Frontal cortex (tissue), 4 donors: ENCODE measurements around the gene HCFC2. TPM values are rescaled to one million over a fixed set of nuclear protein-coding genes. Genes with fewer than 3 reads are reported as not detected.
"Not testable (repeated sequence)": the region's sequence is repeated elsewhere in the genome, so short reads cannot be mapped to it uniquely, and the experiment has no call there.

Experiments used
- DNase-seq, 2 donors: peaks; one replicate each; pipeline ENCODE4 v3.0.0; 2012; ENCODE audit warnings: low spot score in 2 of 2
- FAIRE-seq: peaks from 2 replicates; lab custom pipeline; 2012; peaks lifted over from hg19 to GRCh38; lab: Jason Lieb, UNC
- total RNA-seq: library from RNA; depleted of rRNA; stranded (reverse); fragments of >200 nt; gene quantifications from one replicate; pipeline ENCODE4 v1.2.3, GENCODE V29; 2014
- donor health status: control.
- donor health status: control.
- donor health status: control.

The HCFC2 gene
- total RNA-seq, 1 donor from 2014 or later = 62.4 TPM

DNA sequence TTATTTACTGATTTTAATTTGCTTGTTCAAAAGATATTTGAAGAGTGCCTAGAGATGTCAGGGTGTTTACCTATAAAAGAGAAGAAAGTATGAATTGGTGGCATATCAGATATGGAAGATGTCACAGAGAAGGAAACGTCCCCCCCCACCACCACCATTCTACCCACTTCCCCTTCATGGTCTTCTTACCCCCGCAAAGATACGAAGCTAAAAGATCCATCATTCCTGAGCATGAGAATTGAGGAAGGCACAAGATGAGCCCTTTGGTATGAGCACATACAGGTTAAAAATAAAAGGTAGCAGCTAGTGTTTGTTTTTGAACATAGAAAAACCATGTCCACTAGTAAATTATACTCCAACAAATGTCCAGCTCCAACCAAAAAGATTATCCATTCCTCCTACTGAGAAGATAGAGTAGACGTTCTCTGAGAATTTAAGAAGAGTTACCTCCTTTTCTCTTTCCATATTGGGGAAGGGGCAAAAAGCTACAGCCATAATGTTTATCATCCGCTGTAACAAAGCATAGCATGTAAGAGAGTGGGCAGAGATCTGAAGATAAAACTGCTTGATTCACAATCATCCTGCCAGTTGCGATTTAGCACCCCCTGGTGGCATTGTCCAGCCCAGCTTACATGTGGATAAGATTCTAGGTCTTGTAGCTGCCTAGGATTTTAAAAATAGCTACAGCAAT, 44.6 kb downstream of the HCFC2 start:
- DNase-seq = peak; percentile 27 to 28
- FAIRE-seq = peak; percentile 40

- no peak for DNase-seq
- no peak for FAIRE-seq
Measured at GRCh38 chr12:104109446-104110271, 45.3 kb downstream of the HCFC2 start.

GRCh38 chr12:104114834-104115586, 50.7 kb downstream of the HCFC2 start:
- not testable (repeated sequence) for FAIRE-seq, DNase-seq

DNA sequence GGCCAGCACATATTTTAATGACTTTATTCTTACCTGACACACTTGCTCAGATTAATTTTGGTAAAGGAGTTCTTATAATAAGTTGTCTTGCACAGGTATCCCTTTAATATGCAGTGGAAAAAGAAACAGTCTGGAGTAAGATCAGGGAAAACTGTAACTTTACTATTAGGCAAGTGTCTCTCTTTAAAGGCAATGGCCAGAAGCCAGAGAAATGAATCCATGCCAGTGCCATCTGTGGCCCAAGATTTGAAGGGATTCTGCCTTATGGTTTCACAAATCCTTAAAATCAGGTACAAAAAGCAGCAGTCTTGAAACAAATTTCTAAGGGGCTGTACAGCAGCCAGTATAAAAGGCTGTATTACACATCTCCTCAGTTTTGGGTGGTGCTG, 51.2 kb downstream of the HCFC2 start:
- DNase-seq (no peak), FAIRE-seq (no peak)

DNA sequence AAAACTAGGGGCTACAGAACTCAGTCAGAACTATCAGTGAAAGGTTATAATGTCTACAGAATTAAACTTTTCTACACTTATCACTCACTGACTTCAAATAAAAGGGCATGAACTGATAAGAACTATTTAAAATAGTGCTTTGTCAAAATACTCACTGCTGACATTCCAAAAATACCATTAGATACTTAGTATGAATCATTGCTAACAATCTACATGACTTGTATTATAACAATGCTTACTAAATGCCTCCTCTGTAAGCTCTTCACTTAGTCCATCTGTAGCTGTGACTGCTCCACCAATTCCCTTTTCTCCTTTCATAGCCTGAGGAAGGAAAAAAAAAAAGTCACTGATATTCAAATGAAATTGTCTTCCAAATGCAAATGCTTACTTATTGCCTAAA, 56.7 kb downstream of the HCFC2 start:
- FAIRE-seq = no peak

GRCh38 chr12:104122298-104122697, 58.0 kb downstream of the HCFC2 start:
- DNase-seq = no peak
- FAIRE-seq = no peak

More for the DNA sequence above, 56.7 kb downstream of the HCFC2 start:
- no peak for DNase-seq

- FAIRE-seq (no peak), DNase-seq (no peak)
Measured at GRCh38 chr12:104126548-104126947, 62.2 kb downstream of the HCFC2 start.

DNA sequence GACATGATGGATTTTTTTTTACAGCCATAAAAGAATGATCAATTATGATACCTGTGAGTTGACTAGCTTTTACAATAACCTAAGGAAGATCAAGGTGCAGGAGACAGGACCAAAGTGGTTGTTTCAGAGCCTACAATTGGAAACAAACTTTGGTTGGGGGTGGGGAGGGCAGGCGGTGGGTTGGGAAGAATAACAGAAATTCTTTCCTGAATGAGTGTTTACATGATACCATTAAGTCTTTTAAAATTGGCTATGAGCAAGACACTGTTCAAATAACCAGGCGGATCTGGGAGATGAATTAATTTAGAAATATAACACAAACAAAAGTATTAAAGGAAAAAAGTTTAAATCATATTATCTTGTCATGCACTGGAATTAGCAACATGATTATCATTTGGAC, 66.4 kb downstream of the HCFC2 start:
- no peak for FAIRE-seq
- no peak for DNase-seq

GRCh38 chr12:104131609-104132008, 67.3 kb downstream of the HCFC2 start:
- DNase-seq (no peak), FAIRE-seq (no peak)

GRCh38 chr12:104132351-104132956, 68.1 kb downstream of the HCFC2 start:
- FAIRE-seq = no peak
- no peak for DNase-seq

DNA sequence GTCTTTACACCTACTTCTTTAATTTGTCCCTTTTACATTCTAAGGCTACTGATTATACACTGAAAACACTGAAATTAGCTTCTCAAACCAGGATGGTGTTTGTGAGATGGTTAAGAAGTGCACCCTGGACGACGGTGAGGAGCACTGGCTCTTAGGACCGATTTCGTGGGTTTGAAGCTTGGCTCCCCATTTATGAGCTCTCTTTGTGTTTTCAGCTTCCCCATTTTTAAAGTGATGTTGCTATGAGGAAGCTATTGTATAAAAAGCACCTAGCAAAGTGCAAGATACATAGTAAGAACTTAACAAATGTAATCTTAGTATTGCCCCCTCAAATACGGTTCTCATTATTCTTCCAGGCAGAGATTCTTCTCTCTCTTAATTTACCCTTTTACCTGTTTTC, 69.0 kb downstream of the HCFC2 start:
- no peak for FAIRE-seq
- DNase-seq = no peak

GRCh38 chr12:104133866-104134265, 69.5 kb downstream of the HCFC2 start:
- FAIRE-seq = no peak
- no peak for DNase-seq

DNA sequence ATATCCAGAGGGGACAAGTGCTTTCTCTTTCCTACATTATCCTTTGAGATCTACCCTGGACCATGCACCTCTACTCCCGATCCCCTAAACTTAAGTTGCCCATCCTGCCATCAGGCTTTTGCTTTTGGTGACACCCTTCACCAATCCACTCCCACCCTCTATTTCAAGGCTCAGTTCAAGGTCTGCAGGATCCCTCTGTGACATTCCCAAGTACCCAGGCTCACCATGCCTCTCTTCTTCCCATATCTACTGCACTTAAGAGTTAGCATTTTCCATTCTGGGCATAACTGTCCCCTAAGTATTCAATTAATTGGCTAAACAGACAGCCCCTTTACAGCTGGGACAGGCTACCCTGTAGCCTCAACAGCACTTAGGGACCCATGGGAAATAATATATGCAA, 70.6 kb downstream of the HCFC2 start:
- no peak for DNase-seq
- no peak for FAIRE-seq

DNA sequence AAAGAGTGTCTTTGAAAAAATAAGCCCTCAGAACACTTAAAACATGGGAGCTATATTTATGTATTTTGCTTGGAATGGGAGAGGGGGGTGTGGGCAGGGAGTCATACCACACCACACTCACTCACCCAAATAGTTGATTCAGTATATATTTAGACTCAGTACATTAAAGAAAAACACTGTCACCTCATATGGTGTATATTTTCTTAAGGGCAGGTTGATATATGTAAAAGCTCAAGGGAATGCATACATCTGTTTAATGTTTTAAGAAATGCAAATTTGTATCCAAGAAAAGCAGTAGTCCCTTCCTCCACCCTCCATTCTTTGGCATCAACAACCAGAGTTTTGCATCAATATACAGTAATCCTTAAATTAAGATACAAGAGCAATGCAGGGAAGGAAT, 72.2 kb downstream of the HCFC2 start:
- no peak for FAIRE-seq

GRCh38 chr12:104137001-104137901, 72.9 kb downstream of the HCFC2 start:
- DNase-seq = peak; percentile 40 to 60
- no peak for FAIRE-seq

More for the DNA sequence above, 72.2 kb downstream of the HCFC2 start:
- DNase-seq = no peak

GRCh38 chr12:104137902-104138796, 73.8 kb downstream of the HCFC2 start, which contains the start of gene NFYB:
Gene NFYB, minus strand, starts transcription at chr12:104138210. Its CDS starts 2,757 bp downstream, at chr12:104135453.
- FAIRE-seq = no peak

DNA sequence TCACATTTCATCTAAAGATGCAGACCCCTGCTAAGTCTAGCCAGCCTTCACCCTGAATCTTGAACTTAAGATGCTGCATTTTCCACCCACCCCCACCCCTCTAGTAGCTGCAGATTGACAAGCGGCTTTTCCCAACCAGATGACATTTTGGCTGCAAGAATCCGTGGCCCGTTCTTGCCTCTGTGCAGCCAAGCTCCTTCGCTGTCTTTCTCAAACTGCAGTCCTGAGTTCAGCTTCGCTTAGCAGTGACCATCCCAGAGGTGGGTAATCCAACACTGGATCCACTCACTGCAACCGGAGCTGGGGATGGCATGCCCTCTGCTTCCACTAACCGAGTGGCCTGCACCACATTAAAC, 74.4 kb downstream of the HCFC2 start:
- DNase-seq (peak in 1 of 2 donors; percentile 21), FAIRE-seq (no peak)

More at GRCh38 chr12:104137902-104138796, 73.8 kb downstream of the HCFC2 start, which contains the start of gene NFYB:
- peak; percentile 96 to 98 for DNase-seq

DNA sequence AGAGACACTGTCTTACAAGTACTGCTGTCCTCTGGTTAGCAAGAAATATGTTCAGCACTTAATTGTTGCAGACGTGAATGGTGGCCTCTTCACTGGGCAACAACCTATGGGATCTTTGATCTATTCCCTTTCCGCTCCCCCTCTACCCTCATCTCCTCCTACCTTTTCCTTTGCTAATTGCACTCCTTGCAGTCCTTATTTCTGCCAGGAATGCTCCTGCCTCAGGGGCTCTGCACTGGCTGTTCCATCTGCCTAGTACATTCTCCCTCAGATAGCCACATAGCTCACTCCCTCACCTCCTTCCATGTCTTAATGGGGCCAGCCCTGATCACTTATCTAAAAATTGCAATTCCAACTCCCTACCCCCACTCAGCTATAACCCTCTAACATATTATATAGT, 78.2 kb downstream of the HCFC2 start:
- FAIRE-seq = no peak
- no peak for DNase-seq
